Renal cortex interstitium (tissue), 11 donors: Measurements from ENCODE around the gene MCF2L. TPM values are rescaled to one million over a fixed set of nuclear protein-coding genes. Genes with fewer than 3 reads are reported as not detected.
"Not testable (repeated sequence)": the region's sequence is repeated elsewhere in the genome, so short reads cannot be mapped to it uniquely, and the experiment has no call there.

Experiments
- DNase-seq, 11 donors: peaks; one replicate each; pipeline ENCODE4 v3.0.0-alpha.2; 2013; ENCODE audit warnings: low read depth in 9 of 11, low spot score in 4 of 11; ENCODE audit errors: extremely low read depth in 1 of 11
- polyA plus RNA-seq, 3 donors: library from polyadenylated mRNA; unstranded; fragments of 120-200 nt; gene quantifications; one replicate each; pipeline ENCODE4 v1.2.1, GENCODE V29; 2013; ENCODE audit not compliant: insufficient read length in 3 of 3

Gene MCF2L
- polyA plus RNA-seq, 3 donors: 29.5 to 46.9 (median 34.9) TPM

- DNase-seq: no peak
These were observed 52.8 kb downstream of the MCF2L start for GRCh38 chr13:113021811-113022210.

DNA sequence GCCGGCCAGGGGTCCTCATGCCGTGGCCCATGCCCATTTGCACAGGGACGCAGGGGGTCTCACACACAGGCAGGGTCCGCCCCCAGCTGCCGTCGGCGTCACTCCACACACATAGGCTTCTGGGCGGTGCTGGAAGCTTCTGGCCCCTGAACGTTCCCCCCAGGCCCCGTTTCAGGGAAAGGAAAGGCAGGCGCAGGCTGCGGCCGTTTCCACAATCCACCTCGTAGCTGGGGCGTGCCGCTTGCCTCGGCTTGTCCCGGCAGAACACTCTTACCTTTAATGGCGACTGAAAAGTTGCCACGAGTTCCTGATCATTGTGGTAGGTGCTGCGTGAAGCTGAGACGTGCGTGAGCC lies 53.4 kb downstream of the MCF2L start:
- DNase-seq: no peak

DNA sequence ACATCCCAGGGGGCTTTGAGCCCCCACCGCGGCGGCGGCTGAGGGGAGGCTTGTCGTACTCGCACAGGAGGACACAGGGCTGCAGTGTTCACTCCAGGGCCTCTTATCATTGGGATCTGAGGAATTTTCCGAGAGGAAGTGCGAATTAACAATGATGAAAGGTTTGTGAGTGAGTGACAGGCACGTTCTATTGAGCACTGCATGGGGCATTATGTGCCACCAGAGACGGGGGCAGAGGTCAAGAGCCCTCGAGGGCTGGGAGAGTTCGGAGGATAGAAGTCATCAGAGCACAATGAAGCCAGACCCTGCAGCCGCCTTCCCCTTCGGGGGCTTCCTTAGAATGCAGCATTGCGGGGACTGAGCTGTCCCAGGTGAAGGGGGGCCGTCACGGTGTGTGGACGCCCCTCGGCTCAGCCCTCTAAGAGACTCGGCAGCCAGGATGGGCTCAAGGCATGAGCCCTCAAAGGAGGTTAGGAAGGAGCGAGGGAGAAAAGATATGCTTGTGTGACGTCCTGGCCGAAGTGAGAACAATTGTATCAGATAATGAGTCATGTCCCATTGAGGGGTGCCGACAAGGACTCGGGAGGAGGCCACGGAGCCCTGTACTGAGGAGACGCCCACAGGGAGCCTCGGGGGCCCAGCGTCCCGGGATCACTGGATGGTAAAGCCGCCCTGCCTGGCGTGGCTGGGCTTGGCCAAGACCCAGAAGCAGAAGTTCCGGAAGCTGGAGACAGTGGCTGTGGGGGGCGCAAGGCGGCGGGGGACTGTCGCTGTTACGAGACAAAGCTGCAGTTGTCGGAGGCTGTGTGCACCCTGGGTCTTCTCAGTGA lies 53.9 kb downstream of the MCF2L start:
- no peak for DNase-seq

- DNase-seq: no peak
These were observed 54.8 kb downstream of the MCF2L start for GRCh38 chr13:113023694-113024430.

DNA sequence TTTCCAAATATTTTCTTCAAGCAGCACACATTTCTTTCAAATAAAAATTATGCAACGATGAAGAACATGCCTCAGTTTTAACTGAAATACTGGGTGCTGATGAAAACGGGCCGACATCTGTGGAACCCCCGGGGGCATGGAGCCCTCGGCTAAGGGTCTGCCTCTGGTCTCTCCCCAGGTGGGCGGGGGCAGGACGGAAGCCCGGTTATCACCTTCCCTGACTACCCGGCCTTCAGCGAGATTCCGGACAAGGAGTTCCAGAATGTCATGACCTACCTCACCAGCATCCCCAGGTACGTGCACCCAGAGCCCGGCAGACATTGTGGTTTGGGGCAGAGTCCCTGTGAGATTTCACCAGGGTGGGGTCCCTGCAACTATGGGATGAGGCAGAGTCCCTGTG lies 55.5 kb downstream of the MCF2L start:
- DNase-seq: no peak

DNA sequence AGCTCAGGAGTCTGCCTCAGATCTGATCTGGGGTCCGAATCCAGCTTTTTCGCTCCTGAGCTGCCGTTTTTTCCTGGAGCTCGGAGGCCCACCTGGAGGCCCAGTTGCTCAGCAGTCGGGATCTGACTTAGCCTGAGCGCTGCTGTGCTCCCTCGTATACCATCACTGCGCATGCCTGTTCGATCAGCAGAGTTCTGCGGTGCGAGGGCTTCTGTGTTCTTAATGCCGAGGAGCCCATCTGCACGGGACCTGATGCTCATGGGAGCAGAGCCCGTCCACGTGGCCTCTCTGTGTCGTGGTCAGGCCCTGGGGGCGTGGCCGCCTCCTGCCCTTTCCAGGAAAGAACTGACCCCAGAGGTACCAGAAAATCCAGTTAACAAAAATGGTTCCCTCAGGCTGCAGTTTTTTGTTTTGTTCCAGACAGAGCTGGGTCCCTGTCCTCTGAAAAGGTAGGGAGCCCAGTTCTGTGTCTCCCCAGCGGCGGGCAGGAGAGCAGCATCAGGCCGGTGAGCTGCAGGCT lies 57.4 kb downstream of the MCF2L start:
- no peak for DNase-seq

DNA sequence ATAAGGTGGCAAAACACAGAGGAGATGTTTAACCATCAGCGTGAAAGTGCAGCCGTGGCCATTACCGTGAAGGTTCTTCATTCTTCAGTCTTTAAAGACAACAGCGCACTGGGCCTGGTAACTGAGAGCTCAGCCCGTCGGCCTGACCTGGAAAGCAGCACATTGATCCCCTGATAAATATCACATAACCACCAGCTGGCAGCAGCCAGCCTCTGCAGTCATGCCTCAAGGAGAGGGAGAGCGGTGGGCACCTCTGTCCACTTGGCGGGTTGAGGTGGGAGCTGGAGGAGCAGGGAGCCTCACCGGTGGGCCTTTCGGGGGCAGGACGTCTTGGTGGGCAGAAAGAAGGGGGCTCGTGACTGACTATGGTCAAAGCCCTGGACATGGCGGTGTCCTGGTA lies 58.1 kb downstream of the MCF2L start:
- no peak for DNase-seq

GRCh38 chr13:113027566-113027965 lies 58.6 kb downstream of the MCF2L start:
- DNase-seq: no peak

DNA sequence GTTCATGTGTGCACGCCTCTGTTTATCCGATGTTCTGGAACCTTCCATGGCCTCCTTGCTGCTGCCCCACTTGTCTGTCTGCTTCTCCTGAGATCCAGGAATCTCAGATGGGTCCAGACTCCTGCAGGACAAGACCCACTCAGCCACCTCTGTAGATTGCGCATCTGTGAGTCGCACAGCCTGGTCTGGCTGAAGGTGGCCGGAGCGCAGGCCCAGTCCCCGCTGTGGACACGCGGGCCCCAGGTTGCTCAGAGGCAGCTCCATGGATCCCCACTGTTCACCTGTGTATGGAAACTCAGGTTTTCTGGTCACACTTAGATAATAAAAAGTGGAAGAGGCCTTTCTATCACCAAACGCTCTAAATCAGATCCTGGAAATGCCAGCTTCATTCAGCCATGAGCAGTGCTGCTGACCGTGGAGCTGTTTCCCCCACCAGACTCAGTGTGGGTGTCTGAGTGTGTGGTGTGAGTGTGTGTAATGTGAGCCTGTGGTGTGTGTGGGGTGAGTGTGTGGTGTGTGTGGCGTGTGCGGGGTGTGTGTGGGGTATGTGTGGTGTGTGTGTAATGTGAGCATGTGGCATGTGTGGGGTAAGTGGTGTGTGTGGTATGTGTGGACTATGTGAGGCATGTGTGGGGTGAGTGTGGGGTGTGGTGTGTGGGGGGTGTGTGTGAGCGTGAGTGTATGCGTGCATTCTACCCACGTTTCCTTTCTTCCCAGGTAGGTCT lies 59.5 kb downstream of the MCF2L start:
- DNase-seq: no peak

DNA sequence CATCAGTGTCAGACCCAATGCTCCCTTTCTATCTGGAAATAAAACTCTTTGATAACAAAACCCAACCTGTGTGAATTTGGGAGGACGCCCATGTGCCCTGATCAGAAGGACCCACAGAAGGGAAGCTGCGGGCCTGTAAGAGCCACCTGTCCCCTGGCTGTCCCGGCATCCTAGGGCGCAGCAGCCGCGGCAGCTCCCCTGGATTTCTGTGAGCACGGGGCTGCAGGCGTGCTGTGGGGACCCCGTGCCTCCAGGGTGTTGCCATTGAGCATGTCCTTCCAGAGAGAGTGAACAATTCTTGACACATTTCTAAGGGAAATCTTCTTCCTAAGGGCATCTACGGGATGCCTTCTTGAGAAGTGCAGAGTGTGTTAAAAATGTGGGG lies 60.0 kb downstream of the MCF2L start:
- DNase-seq: no peak

- no peak for DNase-seq
These were observed 60.7 kb downstream of the MCF2L start for GRCh38 chr13:113029487-113030258.

GRCh38 chr13:113030259-113030640 lies 61.2 kb downstream of the MCF2L start:
- DNase-seq: not testable (repeated sequence)

GRCh38 chr13:113031465-113031864 lies 62.5 kb downstream of the MCF2L start:
- no peak for DNase-seq

- no peak for DNase-seq
These were observed 63.3 kb downstream of the MCF2L start for GRCh38 chr13:113032291-113032690.

GRCh38 chr13:113033054-113033850 lies 64.2 kb downstream of the MCF2L start:
- no peak for DNase-seq

DNA sequence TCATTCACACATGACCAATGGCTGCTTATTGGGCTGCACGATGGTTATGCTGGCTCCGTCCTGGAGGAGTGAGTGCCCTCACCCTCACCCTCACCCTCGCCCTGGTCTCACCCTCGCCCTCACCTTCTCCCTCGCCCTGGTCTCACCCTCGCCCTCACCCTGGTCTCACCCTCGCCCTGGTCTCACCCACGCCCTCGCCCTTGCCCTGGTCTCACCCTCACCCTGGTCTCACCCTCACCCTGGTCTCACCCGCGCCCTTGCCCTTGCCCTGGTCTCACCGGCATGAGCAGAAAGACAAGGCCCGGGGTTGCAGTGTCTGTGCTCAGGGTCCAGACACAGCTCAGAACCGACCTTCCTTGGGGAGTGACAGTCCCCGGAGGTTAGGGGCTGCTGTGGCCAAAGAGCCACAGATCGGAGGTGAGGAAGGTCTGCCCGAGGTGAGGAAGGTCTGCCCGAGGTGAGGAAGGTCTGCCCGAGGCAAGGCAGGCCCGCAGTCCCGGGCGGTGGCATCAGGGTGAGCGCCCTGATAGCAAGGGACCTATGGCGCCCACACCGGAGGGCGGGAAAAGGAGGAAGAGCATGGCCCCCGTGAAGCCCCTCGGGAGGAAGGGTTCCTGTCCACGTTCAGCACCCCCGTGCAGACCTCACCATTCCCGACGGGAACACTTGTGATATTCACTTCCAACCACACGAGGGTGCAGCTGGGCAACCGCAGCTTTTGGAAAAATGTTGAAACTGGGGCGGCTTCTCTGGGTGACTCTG lies 65.6 kb downstream of the MCF2L start:
- DNase-seq: peak in 2 of 11 donors; percentile 27 to 39

DNA sequence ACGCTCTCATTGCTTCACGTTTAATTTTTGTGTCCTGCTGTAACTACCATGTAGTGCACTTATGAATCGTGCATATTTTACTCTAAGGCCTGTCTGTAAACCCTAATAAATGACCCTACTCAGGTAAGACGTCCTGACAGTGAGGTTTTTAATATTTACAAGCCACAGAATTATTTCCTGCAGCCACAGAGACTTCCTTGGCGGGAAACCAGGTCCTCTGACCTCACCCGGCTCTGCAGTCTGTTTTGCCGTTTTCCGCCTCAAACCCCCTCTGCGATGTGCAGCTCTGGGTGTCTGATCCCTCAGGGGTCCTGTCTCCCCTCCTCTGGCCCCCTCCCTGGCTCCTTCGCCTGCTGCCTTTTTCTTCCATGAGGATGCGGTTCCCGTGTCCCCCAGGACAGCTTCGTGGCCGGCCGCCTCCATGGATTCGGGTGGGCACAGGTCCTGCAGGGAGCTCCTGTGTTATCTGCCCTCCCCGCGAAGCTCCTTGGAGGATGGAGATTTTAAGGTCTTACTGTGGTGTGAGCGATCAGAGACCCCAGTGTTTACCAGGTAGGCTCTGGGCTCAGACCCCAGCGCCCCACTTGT lies 66.3 kb downstream of the MCF2L start:
- DNase-seq: no peak
